ENCODE data around the gene ARHGAP35.
"Not testable (repeated sequence)": the region's sequence is repeated elsewhere in the genome, so short reads cannot be mapped to it uniquely, and the experiment has no call there.

Gene ARHGAP35

GRCh38 chr19:46860846-46861690, at the start of gene ARHGAP35:
TSS of gene ARHGAP35 (plus strand) at chr19:46860997. CDS start at chr19:46918676, 57,679 bp downstream.
- peak; percentile 82 for DNase-seq (ENCODE audit: low spot score)

GRCh38 chr19:46812977-46813838, 47.6 kb upstream of the ARHGAP35 start:
- DNase-seq (ENCODE audit: low spot score) = no peak

GRCh38 chr19:46813839-46814358, 46.9 kb upstream of the ARHGAP35 start:
- no peak for DNase-seq (ENCODE audit: low spot score)

- DNase-seq (ENCODE audit: low spot score) = no peak
Observed at GRCh38 chr19:46815833-46816627, 44.8 kb upstream of the ARHGAP35 start.

GRCh38 chr19:46818812-46819211, 42.0 kb upstream of the ARHGAP35 start:
- DNase-seq (ENCODE audit: low spot score) = no peak

- DNase-seq (ENCODE audit: low spot score) = peak; percentile 61
Observed at GRCh38 chr19:46821512-46822409, 39.0 kb upstream of the ARHGAP35 start.

GRCh38 chr19:46822410-46822787, 38.4 kb upstream of the ARHGAP35 start:
- not testable (repeated sequence) for DNase-seq (ENCODE audit: low spot score)

GRCh38 chr19:46823049-46823448, 37.7 kb upstream of the ARHGAP35 start:
- no peak for DNase-seq (ENCODE audit: low spot score)

GRCh38 chr19:46824890-46825730, 35.7 kb upstream of the ARHGAP35 start:
- DNase-seq (ENCODE audit: low spot score) = peak; percentile 24

GRCh38 chr19:46825731-46826055, 35.1 kb upstream of the ARHGAP35 start:
- DNase-seq (ENCODE audit: low spot score) = no peak

- DNase-seq (ENCODE audit: low spot score) = peak; percentile 44
Observed at GRCh38 chr19:46828484-46828883, 32.3 kb upstream of the ARHGAP35 start.

- DNase-seq (ENCODE audit: low spot score) = no peak
Observed at GRCh38 chr19:46830864-46831263, 29.9 kb upstream of the ARHGAP35 start.

GRCh38 chr19:46834121-46834520, 26.7 kb upstream of the ARHGAP35 start:
- DNase-seq (ENCODE audit: low spot score) = no peak

GRCh38 chr19:46834984-46835383, 25.8 kb upstream of the ARHGAP35 start:
- DNase-seq (ENCODE audit: low spot score) = no peak

- no peak for DNase-seq (ENCODE audit: low spot score)
Observed at GRCh38 chr19:46838160-46838559, 22.6 kb upstream of the ARHGAP35 start.

GRCh38 chr19:46839752-46840497, 20.9 kb upstream of the ARHGAP35 start:
- DNase-seq (ENCODE audit: low spot score) = no peak

GRCh38 chr19:46840498-46840942, 20.3 kb upstream of the ARHGAP35 start:
- peak; percentile 53 for DNase-seq (ENCODE audit: low spot score)

GRCh38 chr19:46841458-46842083, 19.2 kb upstream of the ARHGAP35 start:
- no peak for DNase-seq (ENCODE audit: low spot score)

GRCh38 chr19:46842791-46843190, 18.0 kb upstream of the ARHGAP35 start:
- no peak for DNase-seq (ENCODE audit: low spot score)

Measured in CD4-positive, alpha-beta T cell treated with Interleukin-2 at 100 ng/mL for 4 hours (primary cell).